Measurements from ENCODE around the gene OXSR1. TPM values are rescaled to one million over a fixed set of nuclear protein-coding genes. Genes with fewer than 3 reads are reported as not detected.

OXSR1 gene
- total RNA-seq: 10 to 100 TPM; 17.3 to 49.7 (median 28.7) TPM

- peak within 1 kb of the TSS; percentile 96 to 99 (median 97) for H3K27ac ChIP-seq
- no peaks in the 10 kb centered on the region for H3K36me3 ChIP-seq
- TF ChIP-seq POLR2A (IDR thresholded peaks at IDR 0.05): peak; percentile 91 to 97
- no peak for TF ChIP-seq CTCF (IDR thresholded peaks at IDR 0.05)
- no peaks in the 10 kb centered on the region for H3K9me3 ChIP-seq
- peak within 1 kb of the TSS; percentile 77 to 98 (median 95) for H3K4me3 ChIP-seq
- peak; percentile 98 to 100 (median 99) for DNase-seq
- no peaks in the 10 kb centered on the region for H3K27me3 ChIP-seq
- peaks cover 0 to 12% (median 0%) of the 10 kb centered on the region in 4 donors for H3K4me1 ChIP-seq
These were observed at the start of gene OXSR1 for GRCh38 chr3:38164952-38165721. Gene OXSR1, plus strand, starts transcription at chr3:38165537. Its CDS starts 340 bp downstream, at chr3:38165877.

GRCh38 chr3:38115645-38116427 is 49.5 kb upstream of the OXSR1 start:
- no peak overlapping the region for H3K4me3 ChIP-seq
- peaks cover 0 to 14% (median 0%) of the 10 kb centered on the region in 3 donors for H3K36me3 ChIP-seq
- H3K27ac ChIP-seq: no peak overlapping the region
- no peaks in the 10 kb centered on the region for H3K9me3 ChIP-seq
- H3K27me3 ChIP-seq: no peaks in the 10 kb centered on the region
- TF ChIP-seq POLR2A (IDR thresholded peaks at IDR 0.05): no peak
- TF ChIP-seq CTCF (IDR thresholded peaks at IDR 0.05): no peak
- DNase-seq: peak in 2 of 3 donors; percentile 42
- peaks cover 0 to 4% (median 0%) of the 10 kb centered on the region in 4 donors for H3K4me1 ChIP-seq

GRCh38 chr3:38116471-38117162 is 48.7 kb upstream of the OXSR1 start:
- Histone ChIP-seq H3K27me3 (no peaks in the 10 kb centered on the region), H3K4me3 (no peak overlapping the region), H3K36me3 (peaks cover 0 to 22% (median 0%) of the 10 kb centered on the region in 3 donors), H3K4me1 (peaks cover 0 to 4% (median 0%) of the 10 kb centered on the region in 4 donors), H3K27ac (no peak overlapping the region), H3K9me3 (no peaks in the 10 kb centered on the region)
- DNase-seq: peak in 2 of 3 donors; percentile 52 to 64
- no peak for TF ChIP-seq CTCF (IDR thresholded peaks at IDR 0.05)
- TF ChIP-seq POLR2A (IDR thresholded peaks at IDR 0.05): no peak

- Histone ChIP-seq H3K9me3 (no peaks in the 10 kb centered on the region), H3K36me3 (peaks cover 0 to 28% (median 0%) of the 10 kb centered on the region in 3 donors), H3K27ac (no peak overlapping the region), H3K4me3 (no peak overlapping the region), H3K4me1 (peaks cover 0 to 4% (median 0%) of the 10 kb centered on the region in 4 donors), H3K27me3 (no peaks in the 10 kb centered on the region)
- peak in 2 of 3 donors; percentile 39 to 53 for DNase-seq
- TF ChIP-seq CTCF (IDR thresholded peaks at IDR 0.05) (peak in 1 of 6 experiments; percentile 16), POLR2A (IDR thresholded peaks at IDR 0.05) (no peak)
These were observed 48.1 kb upstream of the OXSR1 start for GRCh38 chr3:38117163-38117716.

All from Peyer's patch (tissue), 4 donors.